Left lung (tissue), 10 donors: ENCODE results near the gene CSNK1G2. TPM values are rescaled to one million over a fixed set of nuclear protein-coding genes. Genes with fewer than 3 reads are reported as not detected.

Experiments used
- ATAC-seq: fragments of 200-7000 bp; cut with Tn5 transposase; one replicate; pipeline ENCODE4 v1.9.1; 2020; ENCODE audit warnings: moderate library complexity
- DNase-seq, 4 donors: peaks; one replicate each; pipeline ENCODE4 v3.0.0-alpha.2; 2013 to 2020
- H3K27ac ChIP-seq, 2 donors: fragments of 200-600 bp; sonication (generic) in 1 of 2; one replicate each; pipeline versions ENCODE4 v1.5.0 to v1.8.0; 2020 to 2021
- H3K27me3 ChIP-seq, 2 donors: fragments of 200-600 bp; sonication (generic) in 1 of 2; one replicate each; pipeline versions ENCODE4 v1.5.0 to v1.8.0; 2020 to 2021
- H3K36me3 ChIP-seq, 2 donors: fragments of 200-600 bp; sonication (generic) in 1 of 2; one replicate each; pipeline versions ENCODE4 v1.5.0 to v1.8.0; 2020 to 2021
- H3K4me1 ChIP-seq, 2 donors: fragments of 200-600 bp; one replicate each; pipeline ENCODE4 v1.8.0; 2021
- H3K4me3 ChIP-seq, 2 donors: fragments of 200-600 bp; sonication (generic) in 1 of 2; one replicate each; pipeline versions ENCODE4 v1.5.0 to v1.8.0; 2020 to 2021; ENCODE audit warnings: mild to moderate bottlenecking in 1 of 2
- H3K9me3 ChIP-seq, 2 donors: fragments of 200-600 bp; sonication (generic) in 1 of 2; one replicate each; pipeline versions ENCODE4 v1.5.0 to v1.8.0; 2020 to 2021
- CTCF ChIP-seq, 2 donors: fragments of 200-600 bp; sonication (generic) in 1 of 2; IDR thresholded peaks; one replicate each; pipeline versions ENCODE4 v1.5.0 to v1.8.0; 2021; ENCODE audit warnings: antibody characterized with exemption in 2 of 2
- intact Hi-C, 2 donors: fragments of 100-400 bp; cut with DNase I; formaldehyde crosslinking; loops; one replicate each; pipeline versions ENCODE4 v1.11.2 to v1.14.2; 2022
- polyA plus RNA-seq, 6 donors: library from polyadenylated mRNA; unstranded; fragments of 120-200 nt; gene quantifications; one replicate each; pipeline ENCODE4 v1.2.1, GENCODE V29; 2013; ENCODE audit not compliant: insufficient read length in 6 of 6
- total RNA-seq, 2 donors: library from RNA; stranded (reverse); fragmentation: NEBNext Ultra II Directional; extraction: Animal tissue kit (Norgen Biotek cat#: 25700); gene quantifications; one replicate each; pipeline ENCODE4 v1.2.1, GENCODE V29; 2021
- donor health status: DM: no; HTN: yes; CAD: no.
- donor health status: DM: no; HTN: no; CAD: no.

The CSNK1G2 gene
- total and polyA plus RNA-seq, 8 donors: 35.6 to 64.5 (median 44.6) TPM

GRCh38 chr19:1936430-1936829 is 4.5 kb upstream of the CSNK1G2 start:
- Histone ChIP-seq H3K4me3 (no peak overlapping the region), H3K27me3 (no peaks in the 10 kb centered on the region), H3K4me1 (peaks cover 0 to 11% of the 10 kb centered on the region in 2 donors), H3K36me3 (no peaks in the 10 kb centered on the region), H3K27ac (no peak overlapping the region), H3K9me3 (peaks cover 0 to 5% of the 10 kb centered on the region in 2 donors)
- no peak for ATAC-seq
- no peak for DNase-seq
- intact Hi-C loops: no loop called here
- TF ChIP-seq CTCF (IDR thresholded peaks at IDR 0.05): no peak

GRCh38 chr19:1936916-1937610 is 3.9 kb upstream of the CSNK1G2 start:
- Histone ChIP-seq H3K27me3 (no peaks in the 10 kb centered on the region), H3K27ac (no peak overlapping the region), H3K4me1 (peaks cover 0 to 11% of the 10 kb centered on the region in 2 donors), H3K4me3 (no peak overlapping the region), H3K36me3 (no peaks in the 10 kb centered on the region), H3K9me3 (peaks cover 0 to 5% of the 10 kb centered on the region in 2 donors)
- DNase-seq (no peak), ATAC-seq (no peak)
- no peak for TF ChIP-seq CTCF (IDR thresholded peaks at IDR 0.05)
- intact Hi-C loops: no loop called here

- no peak for TF ChIP-seq CTCF (IDR thresholded peaks at IDR 0.05)
- Histone ChIP-seq H3K9me3 (no peaks in the 10 kb centered on the region), H3K36me3 (no peaks in the 10 kb centered on the region), H3K4me1 (peaks cover 6 to 19% of the 10 kb centered on the region in 2 donors), H3K27ac (no peak overlapping the region), H3K4me3 (no peak overlapping the region), H3K27me3 (no peaks in the 10 kb centered on the region)
- ATAC-seq (no peak), DNase-seq (no peak)
- intact Hi-C loops: no loop called here
Measured at GRCh38 chr19:1938071-1938470, 2.9 kb upstream of the CSNK1G2 start.

GRCh38 chr19:1942078-1942933 is 1.3 kb downstream of the CSNK1G2 start:
- DNase-seq: peak; percentile 65 to 93 (median 84)
- peak overlapping the region; percentile 81 to 98 for H3K27ac ChIP-seq
- no peaks in the 10 kb centered on the region for H3K9me3 ChIP-seq
- no peaks in the 10 kb centered on the region for H3K27me3 ChIP-seq
- no peak for TF ChIP-seq CTCF (IDR thresholded peaks at IDR 0.05)
- peak overlapping the region; percentile 44 to 58 for H3K4me3 ChIP-seq
- peak; percentile 72 for ATAC-seq
- intact Hi-C loops: no loop called here
- peaks cover 12 to 54% of the 10 kb centered on the region in 2 donors for H3K4me1 ChIP-seq
- no peaks in the 10 kb centered on the region for H3K36me3 ChIP-seq

GRCh38 chr19:1942934-1943555 is 2.1 kb downstream of the CSNK1G2 start:
- intact Hi-C loops: no loop called here
- H3K27ac ChIP-seq: peak overlapping the region; percentile 81 to 98
- no peaks in the 10 kb centered on the region for H3K36me3 ChIP-seq
- TF ChIP-seq CTCF (IDR thresholded peaks at IDR 0.05): no peak
- no peaks in the 10 kb centered on the region for H3K27me3 ChIP-seq
- no peaks in the 10 kb centered on the region for H3K9me3 ChIP-seq
- DNase-seq (peak in 1 of 4 donors; percentile 70), ATAC-seq (no peak)
- H3K4me3 ChIP-seq: peak overlapping the region; percentile 44 to 58
- peaks cover 12 to 61% of the 10 kb centered on the region in 2 donors for H3K4me1 ChIP-seq
